ENCODE results near the gene NCR2. TPM values are rescaled to one million over a fixed set of nuclear protein-coding genes. Genes with fewer than 3 reads are reported as not detected.

NCR2 gene
- total and polyA plus RNA-seq, 9 of the 15 experiments (the other 6 are each of a cell fraction or from before 2014, with no cell fraction given): not detected

GRCh38 chr6:41318654-41319565, 16.5 kb upstream of the NCR2 start (continued):
- TF ChIP-seq ETV6 (IDR thresholded peaks at IDR 0.05; ENCODE audit: borderline replicate concordance in 1 of 2, low read depth in 2 of 2, low read length in 1 of 2) (no peak), ETV6 (CRISPR knock-in tag; IDR thresholded peaks at IDR 0.05; ENCODE audit: borderline replicate concordance) (no peak), GATA2 (CRISPR knock-in tag; IDR thresholded peaks at IDR 0.05) (no peak), ZC3H11A (IDR thresholded peaks at IDR 0.05; ENCODE audit: low read depth, low read length) (no peak), ZNF146 (CRISPR knock-in tag; IDR thresholded peaks at IDR 0.05; ENCODE audit: unreplicated experiment) (no peak), TSC22D4 (tag; IDR thresholded peaks at IDR 0.05) (no peak), ETV5 (CRISPR knock-in tag; IDR thresholded peaks at IDR 0.05; ENCODE audit: low read depth) (peak; percentile 41; the same call in 1 of the 2 replicates), CBX5 (IDR thresholded peaks at IDR 0.05; ENCODE audit: borderline replicate concordance, low read depth) (no peak), TFE3 (CRISPR knock-in tag; IDR thresholded peaks at IDR 0.05) (no peak), HDAC1 (IDR thresholded peaks at IDR 0.05) (0 out of 4 replicates have a peak, but pooled peaks of 1 of the 2 experiments have one; percentile 13), CBX1 (IDR thresholded peaks at IDR 0.05; ENCODE audit: low read depth) (no peak), NONO (IDR thresholded peaks at IDR 0.05; ENCODE audit: low read depth in 2 of 2, low read length in 1 of 2) (0 out of 4 replicates have a peak, but pooled peaks of 1 of the 2 experiments have one; percentile 30), DACH1 (IDR thresholded peaks at IDR 0.05; ENCODE audit: partially characterized antibody) (no peak), KLF13 (tag; IDR thresholded peaks at IDR 0.05; ENCODE audit: borderline replicate concordance, low read depth) (0 out of 2 replicates have a peak, but pooled peaks have one; percentile 43), E2F3 (CRISPR knock-in tag; IDR thresholded peaks at IDR 0.05) (no peak), CTCFL (IDR thresholded peaks at IDR 0.05; ENCODE audit: borderline replicate concordance, insufficient read depth, low read depth, low read length, poor library complexity, severe bottlenecking) (no peak), HMGN3 (IDR thresholded peaks at IDR 0.05; ENCODE audit: borderline replicate concordance, extremely low read depth, insufficient read length, low read depth, low read length) (peak; percentile 57), MAFK (IDR thresholded peaks at IDR 0.05; ENCODE audit: low read length) (peak; percentile 10; the same call in 1 of the 2 replicates), ZNF740 (CRISPR knock-in tag; IDR thresholded peaks at IDR 0.05) (no peak), ZNF740 (tag; IDR thresholded peaks at IDR 0.05) (no peak)
